B cell (primary cell): Measurements from ENCODE around the gene MRAP2.

Experiments used
- EZH2 ChIP-seq: IDR thresholded peaks from 2 replicates; pipeline ENCODE4 v1.6.1; 2012; ENCODE audit warnings: borderline replicate concordance, low read depth, mild to moderate bottlenecking, moderate library complexity, low read length; ENCODE audit not compliant: insufficient read depth, poor library complexity, severe bottlenecking
- TF ChIP-seq, protein P1 (sequence below): fragments of 200-600 bp; IDR thresholded peaks from one replicate; pipeline ENCODE4 v1.8.0; 2022; ENCODE audit warnings: antibody characterized with exemption, mild to moderate bottlenecking

DNA sequence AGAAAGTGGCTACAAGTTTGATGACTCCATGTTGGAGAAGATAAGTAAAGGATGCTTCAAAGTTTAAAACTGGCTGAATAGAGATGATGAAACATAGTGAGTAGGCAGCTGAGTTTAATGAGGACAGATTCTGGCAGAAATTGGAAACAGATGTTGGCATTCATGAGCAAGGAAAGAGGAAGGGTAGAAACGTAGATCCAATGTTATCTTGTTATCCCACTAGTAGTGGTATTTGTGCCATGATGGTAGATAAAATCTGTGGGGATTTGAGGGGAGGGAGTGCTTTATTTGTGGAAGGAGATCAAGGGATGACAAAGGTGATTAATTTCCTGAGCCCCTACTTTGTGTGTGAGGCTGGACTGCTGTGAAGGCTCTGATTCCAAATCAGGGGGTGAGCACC, 69.5 kb downstream of the MRAP2 start:
- no peak for TF ChIP-seq EZH2
- TF ChIP-seq, protein P1, sequence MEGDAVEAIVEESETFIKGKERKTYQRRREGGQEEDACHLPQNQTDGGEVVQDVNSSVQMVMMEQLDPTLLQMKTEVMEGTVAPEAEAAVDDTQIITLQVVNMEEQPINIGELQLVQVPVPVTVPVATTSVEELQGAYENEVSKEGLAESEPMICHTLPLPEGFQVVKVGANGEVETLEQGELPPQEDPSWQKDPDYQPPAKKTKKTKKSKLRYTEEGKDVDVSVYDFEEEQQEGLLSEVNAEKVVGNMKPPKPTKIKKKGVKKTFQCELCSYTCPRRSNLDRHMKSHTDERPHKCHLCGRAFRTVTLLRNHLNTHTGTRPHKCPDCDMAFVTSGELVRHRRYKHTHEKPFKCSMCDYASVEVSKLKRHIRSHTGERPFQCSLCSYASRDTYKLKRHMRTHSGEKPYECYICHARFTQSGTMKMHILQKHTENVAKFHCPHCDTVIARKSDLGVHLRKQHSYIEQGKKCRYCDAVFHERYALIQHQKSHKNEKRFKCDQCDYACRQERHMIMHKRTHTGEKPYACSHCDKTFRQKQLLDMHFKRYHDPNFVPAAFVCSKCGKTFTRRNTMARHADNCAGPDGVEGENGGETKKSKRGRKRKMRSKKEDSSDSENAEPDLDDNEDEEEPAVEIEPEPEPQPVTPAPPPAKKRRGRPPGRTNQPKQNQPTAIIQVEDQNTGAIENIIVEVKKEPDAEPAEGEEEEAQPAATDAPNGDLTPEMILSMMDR = no peak
